Breast epithelium (tissue), 3 donors: ENCODE data around the gene SPECC1L.

Source experiments
- POLR2A ChIP-seq: fragments of 450-650 bp; IDR thresholded peaks from one replicate; pipeline ENCODE4 v1.6.1; 2016; ENCODE audit warnings: antibody characterized with exemption, mild to moderate bottlenecking, moderate library complexity
- TF ChIP-seq, protein P1 (sequence below), 3 donors: fragments of 450-650 bp; IDR thresholded peaks; one replicate each; pipeline ENCODE4 v1.5.1; 2016 to 2017; ENCODE audit warnings: antibody characterized with exemption in 3 of 3, mild to moderate bottlenecking in 3 of 3, moderate library complexity in 3 of 3

GRCh38 chr22:24423519-24424000 lies 152.9 kb downstream of the SPECC1L start:
- TF ChIP-seq POLR2A: no peak
- TF ChIP-seq, protein P1, sequence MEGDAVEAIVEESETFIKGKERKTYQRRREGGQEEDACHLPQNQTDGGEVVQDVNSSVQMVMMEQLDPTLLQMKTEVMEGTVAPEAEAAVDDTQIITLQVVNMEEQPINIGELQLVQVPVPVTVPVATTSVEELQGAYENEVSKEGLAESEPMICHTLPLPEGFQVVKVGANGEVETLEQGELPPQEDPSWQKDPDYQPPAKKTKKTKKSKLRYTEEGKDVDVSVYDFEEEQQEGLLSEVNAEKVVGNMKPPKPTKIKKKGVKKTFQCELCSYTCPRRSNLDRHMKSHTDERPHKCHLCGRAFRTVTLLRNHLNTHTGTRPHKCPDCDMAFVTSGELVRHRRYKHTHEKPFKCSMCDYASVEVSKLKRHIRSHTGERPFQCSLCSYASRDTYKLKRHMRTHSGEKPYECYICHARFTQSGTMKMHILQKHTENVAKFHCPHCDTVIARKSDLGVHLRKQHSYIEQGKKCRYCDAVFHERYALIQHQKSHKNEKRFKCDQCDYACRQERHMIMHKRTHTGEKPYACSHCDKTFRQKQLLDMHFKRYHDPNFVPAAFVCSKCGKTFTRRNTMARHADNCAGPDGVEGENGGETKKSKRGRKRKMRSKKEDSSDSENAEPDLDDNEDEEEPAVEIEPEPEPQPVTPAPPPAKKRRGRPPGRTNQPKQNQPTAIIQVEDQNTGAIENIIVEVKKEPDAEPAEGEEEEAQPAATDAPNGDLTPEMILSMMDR (IDR thresholded peaks at IDR 0.05): peak in 2 of 3 donors; percentile 58 to 84
